Measurements from ENCODE around the gene GFAP.

Gene GFAP

GRCh38 chr17:44919411-44919810 is 4.1 kb upstream of the GFAP start (continued):
- TF ChIP-seq, protein P1, sequence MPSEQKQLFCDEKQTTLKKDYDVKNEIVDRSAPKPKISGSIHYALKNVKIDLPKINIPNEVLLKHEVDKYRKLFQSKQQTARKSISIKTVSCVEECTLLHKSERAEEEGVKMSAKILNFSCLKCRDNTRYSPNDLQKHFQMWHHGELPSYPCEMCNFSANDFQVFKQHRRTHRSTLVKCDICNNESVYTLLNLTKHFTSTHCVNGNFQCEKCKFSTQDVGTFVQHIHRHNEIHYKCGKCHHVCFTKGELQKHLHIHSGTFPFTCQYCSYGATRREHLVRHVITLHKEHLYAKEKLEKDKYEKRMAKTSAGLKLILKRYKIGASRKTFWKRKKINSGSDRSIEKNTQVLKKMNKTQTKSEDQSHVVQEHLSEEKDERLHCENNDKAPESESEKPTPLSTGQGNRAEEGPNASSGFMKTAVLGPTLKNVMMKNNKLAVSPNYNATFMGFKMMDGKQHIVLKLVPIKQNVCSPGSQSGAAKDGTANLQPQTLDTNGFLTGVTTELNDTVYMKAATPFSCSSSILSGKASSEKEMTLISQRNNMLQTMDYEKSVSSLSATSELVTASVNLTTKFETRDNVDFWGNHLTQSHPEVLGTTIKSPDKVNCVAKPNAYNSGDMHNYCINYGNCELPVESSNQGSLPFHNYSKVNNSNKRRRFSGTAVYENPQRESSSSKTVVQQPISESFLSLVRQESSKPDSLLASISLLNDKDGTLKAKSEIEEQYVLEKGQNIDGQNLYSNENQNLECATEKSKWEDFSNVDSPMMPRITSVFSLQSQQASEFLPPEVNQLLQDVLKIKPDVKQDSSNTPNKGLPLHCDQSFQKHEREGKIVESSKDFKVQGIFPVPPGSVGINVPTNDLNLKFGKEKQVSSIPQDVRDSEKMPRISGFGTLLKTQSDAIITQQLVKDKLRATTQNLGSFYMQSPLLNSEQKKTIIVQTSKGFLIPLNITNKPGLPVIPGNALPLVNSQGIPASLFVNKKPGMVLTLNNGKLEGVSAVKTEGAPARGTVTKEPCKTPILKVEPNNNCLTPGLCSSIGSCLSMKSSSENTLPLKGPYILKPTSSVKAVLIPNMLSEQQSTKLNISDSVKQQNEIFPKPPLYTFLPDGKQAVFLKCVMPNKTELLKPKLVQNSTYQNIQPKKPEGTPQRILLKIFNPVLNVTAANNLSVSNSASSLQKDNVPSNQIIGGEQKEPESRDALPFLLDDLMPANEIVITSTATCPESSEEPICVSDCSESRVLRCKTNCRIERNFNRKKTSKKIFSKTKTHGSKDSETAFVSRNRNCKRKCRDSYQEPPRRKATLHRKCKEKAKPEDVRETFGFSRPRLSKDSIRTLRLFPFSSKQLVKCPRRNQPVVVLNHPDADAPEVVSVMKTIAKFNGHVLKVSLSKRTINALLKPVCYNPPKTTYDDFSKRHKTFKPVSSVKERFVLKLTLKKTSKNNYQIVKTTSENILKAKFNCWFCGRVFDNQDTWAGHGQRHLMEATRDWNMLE (tag by site-specific recombination; conservative IDR thresholded peaks at IDR 0.05; ENCODE audit: low read depth) = no peak
- no peak for TF ChIP-seq ZBTB21 (tag by site-specific recombination; IDR thresholded peaks at IDR 0.05)
- TF ChIP-seq ZNF555 (tag by site-specific recombination; conservative IDR thresholded peaks at IDR 0.05) = no peak

DNA sequence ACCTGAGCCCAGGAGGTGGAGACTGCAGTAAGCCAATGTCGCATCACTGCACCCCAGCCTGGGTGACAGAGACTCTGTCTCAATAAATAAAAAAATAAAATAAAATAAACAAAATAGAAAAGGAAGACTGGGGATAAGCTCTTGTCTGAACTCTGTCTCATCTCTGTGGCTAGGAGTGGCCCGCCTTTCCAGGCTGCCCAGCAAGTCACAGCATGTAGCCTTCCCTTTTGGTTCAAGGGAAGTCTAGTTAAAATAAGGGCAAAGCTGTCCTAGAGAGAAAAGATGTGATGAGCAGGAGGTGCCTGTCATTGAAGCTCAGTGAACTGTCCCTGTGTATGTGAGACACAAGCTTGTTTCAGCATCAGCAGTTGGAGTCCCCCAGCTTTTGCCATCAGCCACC is 2.7 kb upstream of the GFAP start:
- POLR2A ChIA-PET = interaction anchor here (0.5 to 1.4 kb wide), 3 partner anchors 8 to 231 kb away, joined by 3 to 4 read pairs (median 3); partner anchors contain the start of gene ADAM11

More for the DNA sequence above, 2.7 kb upstream of the GFAP start:
- Histone ChIP-seq H3K4me1 (ENCODE audit: control insufficient read depth, insufficient read depth, low read length) (no peaks in the 10 kb centered on the region; the same call in 1 of the 2 replicates), H3K4me3 (ENCODE audit: low read depth, low read length) (no peak overlapping the region), H3K9me3 (ENCODE audit: control insufficient read depth, insufficient read depth, low read depth, low read length) (no peaks in the 10 kb centered on the region), H3K36me3 (ENCODE audit: control insufficient read depth in 2 of 2, insufficient read depth in 1 of 2, low read length in 2 of 2) (no peaks in the 10 kb centered on the region), H3K27ac (ENCODE audit: extremely low read depth, low read depth, low read length) (no peak overlapping the region)
- CTCF ChIA-PET = interaction anchor here (0.9 to 7.9 kb wide), 13 partner anchors 9 to 329 kb away, joined by 3 to 296 read pairs (median 7); partner anchors contain the start of genes ACBD4 and EFTUD2
- TF ChIP-seq ZNF600 (tag by site-specific recombination; IDR thresholded peaks at IDR 0.05) = no peak
- TF ChIP-seq ZNF558 (tag by site-specific recombination; IDR thresholded peaks at IDR 0.05) = no peak
- no peak for TF ChIP-seq ZFHX2 (tag by site-specific recombination; conservative IDR thresholded peaks at IDR 0.05)
- TF ChIP-seq REPIN1 (tag by site-specific recombination; IDR thresholded peaks at IDR 0.05; ENCODE audit: low read depth) = no peak
- no peak for TF ChIP-seq ZNF692 (tag by site-specific recombination; IDR thresholded peaks at IDR 0.05)
- TF ChIP-seq ZNF391 (tag by site-specific recombination; IDR thresholded peaks at IDR 0.05; ENCODE audit: borderline replicate concordance, low read depth) = no peak
- TF ChIP-seq, protein P2, sequence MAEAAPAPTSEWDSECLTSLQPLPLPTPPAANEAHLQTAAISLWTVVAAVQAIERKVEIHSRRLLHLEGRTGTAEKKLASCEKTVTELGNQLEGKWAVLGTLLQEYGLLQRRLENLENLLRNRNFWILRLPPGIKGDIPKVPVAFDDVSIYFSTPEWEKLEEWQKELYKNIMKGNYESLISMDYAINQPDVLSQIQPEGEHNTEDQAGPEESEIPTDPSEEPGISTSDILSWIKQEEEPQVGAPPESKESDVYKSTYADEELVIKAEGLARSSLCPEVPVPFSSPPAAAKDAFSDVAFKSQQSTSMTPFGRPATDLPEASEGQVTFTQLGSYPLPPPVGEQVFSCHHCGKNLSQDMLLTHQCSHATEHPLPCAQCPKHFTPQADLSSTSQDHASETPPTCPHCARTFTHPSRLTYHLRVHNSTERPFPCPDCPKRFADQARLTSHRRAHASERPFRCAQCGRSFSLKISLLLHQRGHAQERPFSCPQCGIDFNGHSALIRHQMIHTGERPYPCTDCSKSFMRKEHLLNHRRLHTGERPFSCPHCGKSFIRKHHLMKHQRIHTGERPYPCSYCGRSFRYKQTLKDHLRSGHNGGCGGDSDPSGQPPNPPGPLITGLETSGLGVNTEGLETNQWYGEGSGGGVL (tag by site-specific recombination; IDR thresholded peaks at IDR 0.05) = no peak
- no peak for TF ChIP-seq ZFP37 (tag by site-specific recombination; IDR thresholded peaks at IDR 0.05)
- TF ChIP-seq ZNF610 (tag by site-specific recombination; IDR thresholded peaks at IDR 0.05; ENCODE audit: borderline replicate concordance) = no peak
- TF ChIP-seq ZNF530 (tag by site-specific recombination; IDR thresholded peaks at IDR 0.05; ENCODE audit: low read depth) = no peak
- no peak for TF ChIP-seq ZBTB49 (tag by site-specific recombination; IDR thresholded peaks at IDR 0.05; ENCODE audit: low read depth)
- TF ChIP-seq, protein P3, sequence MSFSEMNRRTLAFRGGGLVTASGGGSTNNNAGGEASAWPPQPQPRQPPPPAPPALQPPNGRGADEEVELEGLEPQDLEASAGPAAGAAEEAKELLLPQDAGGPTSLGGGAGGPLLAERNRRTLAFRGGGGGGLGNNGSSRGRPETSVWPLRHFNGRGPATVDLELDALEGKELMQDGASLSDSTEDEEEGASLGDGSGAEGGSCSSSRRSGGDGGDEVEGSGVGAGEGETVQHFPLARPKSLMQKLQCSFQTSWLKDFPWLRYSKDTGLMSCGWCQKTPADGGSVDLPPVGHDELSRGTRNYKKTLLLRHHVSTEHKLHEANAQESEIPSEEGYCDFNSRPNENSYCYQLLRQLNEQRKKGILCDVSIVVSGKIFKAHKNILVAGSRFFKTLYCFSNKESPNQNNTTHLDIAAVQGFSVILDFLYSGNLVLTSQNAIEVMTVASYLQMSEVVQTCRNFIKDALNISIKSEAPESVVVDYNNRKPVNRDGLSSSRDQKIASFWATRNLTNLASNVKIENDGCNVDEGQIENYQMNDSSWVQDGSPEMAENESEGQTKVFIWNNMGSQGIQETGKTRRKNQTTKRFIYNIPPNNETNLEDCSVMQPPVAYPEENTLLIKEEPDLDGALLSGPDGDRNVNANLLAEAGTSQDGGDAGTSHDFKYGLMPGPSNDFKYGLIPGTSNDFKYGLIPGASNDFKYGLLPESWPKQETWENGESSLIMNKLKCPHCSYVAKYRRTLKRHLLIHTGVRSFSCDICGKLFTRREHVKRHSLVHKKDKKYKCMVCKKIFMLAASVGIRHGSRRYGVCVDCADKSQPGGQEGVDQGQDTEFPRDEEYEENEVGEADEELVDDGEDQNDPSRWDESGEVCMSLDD (tag by site-specific recombination; IDR thresholded peaks at IDR 0.05) = no peak
- TF ChIP-seq FEZF1 (tag by site-specific recombination; IDR thresholded peaks at IDR 0.05) = no peak
- no peak for TF ChIP-seq ZNF658 (tag by site-specific recombination; IDR thresholded peaks at IDR 0.05)
- no peak for TF ChIP-seq ZNF521 (tag by site-specific recombination; IDR thresholded peaks at IDR 0.05)
- TF ChIP-seq ZNF138 (tag by site-specific recombination; IDR thresholded peaks at IDR 0.05; ENCODE audit: borderline replicate concordance) = no peak

All from HEK293 (cell line).